Measurements from ENCODE around the gene DLAT. TPM values are rescaled to one million over a fixed set of nuclear protein-coding genes. Genes with fewer than 3 reads are reported as not detected.

DLAT gene
- total RNA-seq, 1 experiment from 2014 or later, result 102 TPM

GRCh38 chr11:111978028-111978771 lies 47.0 kb upstream of the DLAT start:
- Histone ChIP-seq H3K4me1 (ENCODE audit: insufficient read depth, low read length) (peaks cover 31% of the 10 kb centered on the region), H3K4me2 (ENCODE audit: low read length) (peak overlapping the region; percentile 98), H3K9me2 (replicated peaks; ENCODE audit: low read length) (no peaks in the 10 kb centered on the region), H3F3A (ENCODE audit: low read length, unreplicated experiment) (no peaks in the 10 kb centered on the region), H3K9me3 (ENCODE audit: low read length) (no peaks in the 10 kb centered on the region), H3K27ac (ENCODE audit: low read length) (no peak overlapping the region), H3K9ac (ENCODE audit: low read length) (no peak overlapping the region), H3K36me3 (ENCODE audit: low read depth, low read length) (no peaks in the 10 kb centered on the region), H3K27me3 (ENCODE audit: low read length) (no peaks in the 10 kb centered on the region), H3K79me2 (ENCODE audit: low read length) (no peaks in the 10 kb centered on the region), H2AFZ (ENCODE audit: low read length) (peak overlapping the region; percentile 95), H3K4me3 (ENCODE audit: low read length) (peak overlapping the region; percentile 77), H4K20me1 (ENCODE audit: low read length) (no peaks in the 10 kb centered on the region)
- ATAC-seq, result peak; percentile 15
- TF ChIP-seq EZH2phosphoT487 (IDR thresholded peaks at IDR 0.05; ENCODE audit: borderline replicate concordance, low read length), result no peak
- TF ChIP-seq, protein P1, sequence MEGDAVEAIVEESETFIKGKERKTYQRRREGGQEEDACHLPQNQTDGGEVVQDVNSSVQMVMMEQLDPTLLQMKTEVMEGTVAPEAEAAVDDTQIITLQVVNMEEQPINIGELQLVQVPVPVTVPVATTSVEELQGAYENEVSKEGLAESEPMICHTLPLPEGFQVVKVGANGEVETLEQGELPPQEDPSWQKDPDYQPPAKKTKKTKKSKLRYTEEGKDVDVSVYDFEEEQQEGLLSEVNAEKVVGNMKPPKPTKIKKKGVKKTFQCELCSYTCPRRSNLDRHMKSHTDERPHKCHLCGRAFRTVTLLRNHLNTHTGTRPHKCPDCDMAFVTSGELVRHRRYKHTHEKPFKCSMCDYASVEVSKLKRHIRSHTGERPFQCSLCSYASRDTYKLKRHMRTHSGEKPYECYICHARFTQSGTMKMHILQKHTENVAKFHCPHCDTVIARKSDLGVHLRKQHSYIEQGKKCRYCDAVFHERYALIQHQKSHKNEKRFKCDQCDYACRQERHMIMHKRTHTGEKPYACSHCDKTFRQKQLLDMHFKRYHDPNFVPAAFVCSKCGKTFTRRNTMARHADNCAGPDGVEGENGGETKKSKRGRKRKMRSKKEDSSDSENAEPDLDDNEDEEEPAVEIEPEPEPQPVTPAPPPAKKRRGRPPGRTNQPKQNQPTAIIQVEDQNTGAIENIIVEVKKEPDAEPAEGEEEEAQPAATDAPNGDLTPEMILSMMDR (conservative IDR thresholded peaks at IDR 0.05; ENCODE audit: low read depth, low read length), result no peak
- ChIA-PET CTCF (interaction anchor here (0.6 to 1.0 kb wide), 3 partner anchors 23 to 51 kb away, joined by 6 to 13 read pairs (median 6); no protein-coding TSS in a partner anchor), POLR2A (ENCODE audit: unreplicated experiment) (interaction anchor here (1.2 to 1.4 kb wide), 2 partner anchors 39 to 52 kb away, joined by 3 to 4 read pairs; no protein-coding TSS in a partner anchor)
- peak; percentile 63 for DNase-seq
- TSS peak; percentile 19 for BruUV-seq (replicated peaks)
- intact Hi-C loops (cut with micrococcal nuclease), result no loop called here

GRCh38 chr11:111980062-111980461 lies 45.1 kb upstream of the DLAT start:
- Histone ChIP-seq H3K9me3 (ENCODE audit: low read length) (no peaks in the 10 kb centered on the region), H3K27ac (ENCODE audit: low read length) (no peak overlapping the region), H3K36me3 (ENCODE audit: low read depth, low read length) (no peaks in the 10 kb centered on the region), H3K4me2 (ENCODE audit: low read length) (no peak overlapping the region), H2AFZ (ENCODE audit: low read length) (no peak overlapping the region), H3K79me2 (ENCODE audit: low read length) (no peaks in the 10 kb centered on the region), H3F3A (ENCODE audit: low read length, unreplicated experiment) (no peaks in the 10 kb centered on the region), H3K27me3 (ENCODE audit: low read length) (no peaks in the 10 kb centered on the region), H3K4me3 (ENCODE audit: low read length) (no peak overlapping the region), H4K20me1 (ENCODE audit: low read length) (no peaks in the 10 kb centered on the region), H3K9ac (ENCODE audit: low read length) (no peak overlapping the region), H3K4me1 (ENCODE audit: insufficient read depth, low read length) (peaks cover 35% of the 10 kb centered on the region), H3K9me2 (replicated peaks; ENCODE audit: low read length) (no peaks in the 10 kb centered on the region)
- intact Hi-C loops (cut with micrococcal nuclease), result no loop called here
- TF ChIP-seq EZH2 (IDR thresholded peaks at IDR 0.05; ENCODE audit: low read length, unreplicated experiment) (no peak), EZH2phosphoT487 (IDR thresholded peaks at IDR 0.05; ENCODE audit: borderline replicate concordance, low read length) (no peak)
- TF ChIP-seq, protein P1 (conservative IDR thresholded peaks at IDR 0.05; ENCODE audit: low read depth, low read length), result no peak
- POLR2A ChIA-PET (ENCODE audit: unreplicated experiment), result no interaction called here
- no peak for DNase-seq
- CTCF ChIA-PET, result no interaction called here
- BruUV-seq (replicated peaks), result no TSS peak
- no peak for ATAC-seq

- Histone ChIP-seq H4K20me1 (ENCODE audit: low read length) (no peaks in the 10 kb centered on the region), H3F3A (ENCODE audit: low read length, unreplicated experiment) (no peaks in the 10 kb centered on the region), H3K4me2 (ENCODE audit: low read length) (no peak overlapping the region), H3K27me3 (ENCODE audit: low read length) (no peaks in the 10 kb centered on the region), H3K4me1 (ENCODE audit: insufficient read depth, low read length) (peaks cover 35% of the 10 kb centered on the region), H2AFZ (ENCODE audit: low read length) (no peak overlapping the region), H3K9me3 (ENCODE audit: low read length) (no peaks in the 10 kb centered on the region), H3K36me3 (ENCODE audit: low read depth, low read length) (no peaks in the 10 kb centered on the region), H3K9ac (ENCODE audit: low read length) (no peak overlapping the region), H3K27ac (ENCODE audit: low read length) (peak overlapping the region; percentile 24; the same call in 1 of the 2 replicates), H3K9me2 (replicated peaks; ENCODE audit: low read length) (no peaks in the 10 kb centered on the region), H3K4me3 (ENCODE audit: low read length) (no peak overlapping the region), H3K79me2 (ENCODE audit: low read length) (no peaks in the 10 kb centered on the region)
- intact Hi-C loops (cut with micrococcal nuclease), result no loop called here
- BruUV-seq (replicated peaks), result no TSS peak
- ChIA-PET POLR2A (ENCODE audit: unreplicated experiment) (interaction anchor here (1.0 to 1.3 kb wide), 2 partner anchors 55 to 110 kb away, joined by 5 to 10 read pairs; partner anchors contain the start of gene ALG9), CTCF (interaction anchor here (0.7 to 3.0 kb wide), 10 partner anchors 16 to 103 kb away, joined by 3 to 46 read pairs (median 6); partner anchors contain the start of gene DIXDC1)
- DNase-seq (no peak), ATAC-seq (no peak)
- TF ChIP-seq EZH2phosphoT487 (IDR thresholded peaks at IDR 0.05; ENCODE audit: borderline replicate concordance, low read length) (no peak), EZH2 (IDR thresholded peaks at IDR 0.05; ENCODE audit: low read length, unreplicated experiment) (no peak)
- TF ChIP-seq, protein P1 (conservative IDR thresholded peaks at IDR 0.05; ENCODE audit: low read depth, low read length), result no peak
Observed at GRCh38 chr11:111981270-111981669, 43.9 kb upstream of the DLAT start.

Measured in PC-3 (cell line).